Measurements from ENCODE around the gene TBC1D22A. TPM values are rescaled to one million over a fixed set of nuclear protein-coding genes. Genes with fewer than 3 reads are reported as not detected.

The TBC1D22A gene
- total RNA-seq, 1 donor from 2014 or later = 24.2 TPM

DNA sequence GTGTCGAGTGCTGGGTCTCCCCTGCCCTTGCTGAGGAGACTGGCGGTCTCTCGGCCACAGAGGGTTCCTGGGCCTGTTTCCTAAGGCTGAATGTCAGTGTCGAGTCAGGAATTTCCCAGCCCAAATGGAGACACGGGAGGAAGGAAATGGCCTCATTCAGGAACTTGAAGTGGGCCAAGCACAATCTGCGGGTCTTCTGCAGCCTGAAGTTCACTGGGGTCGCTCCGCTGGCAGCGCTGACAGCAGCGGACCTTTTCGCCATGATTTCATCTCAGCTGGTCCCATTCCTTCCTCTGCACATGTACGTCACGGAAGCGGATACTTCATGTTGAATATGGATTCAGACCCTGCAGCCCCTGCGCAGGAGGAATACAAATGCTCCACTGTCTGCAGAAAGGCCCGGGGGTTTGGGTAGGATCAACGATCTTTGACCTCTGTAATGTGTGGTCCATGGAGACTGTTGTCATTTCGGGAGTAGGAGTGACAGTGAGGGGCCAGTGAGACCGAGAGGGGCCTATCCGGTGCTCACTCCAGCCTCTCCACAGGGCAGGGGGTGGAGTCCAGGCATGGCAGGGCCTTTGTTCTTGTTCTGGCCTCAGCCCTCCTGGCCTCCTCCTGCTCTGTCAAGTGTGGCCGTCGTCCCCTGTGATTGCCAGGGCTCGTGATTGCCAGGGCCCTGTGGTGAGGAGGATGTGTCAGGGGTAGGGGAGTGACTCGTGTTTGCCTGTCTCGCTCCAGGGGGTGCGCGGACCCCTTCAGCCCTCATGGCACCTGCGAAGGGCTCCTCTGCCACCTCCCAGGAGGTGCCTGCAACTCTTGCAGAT, 402.3 kb downstream of the TBC1D22A start:
- no peaks in the 10 kb centered on the region for H3K27me3 ChIP-seq (ENCODE audit: insufficient read depth, low read length)
- no peaks in the 10 kb centered on the region for H3K36me3 ChIP-seq (ENCODE audit: insufficient read depth, low read length)
- H3K9ac ChIP-seq (ENCODE audit: low read length) = no peak overlapping the region
- no peaks in the 10 kb centered on the region for H3K9me3 ChIP-seq (ENCODE audit: insufficient read depth, low read depth, low read length)
- H3K27me3 Mint-ChIP-seq (ENCODE audit: low read depth, unreplicated experiment) = no peaks in the 10 kb centered on the region
- H3K4me1 Mint-ChIP-seq (ENCODE audit: low read depth, unreplicated experiment) = no peaks in the 10 kb centered on the region
- H3K9me3 Mint-ChIP-seq (ENCODE audit: unreplicated experiment) = no peaks in the 10 kb centered on the region
- no peak overlapping the region for H3K4me3 ChIP-seq (ENCODE audit: insufficient read depth, low read depth, low read length)
- H3K4me1 ChIP-seq (ENCODE audit: insufficient read depth, low read length) = no peaks in the 10 kb centered on the region
- TF ChIP-seq, protein P1, sequence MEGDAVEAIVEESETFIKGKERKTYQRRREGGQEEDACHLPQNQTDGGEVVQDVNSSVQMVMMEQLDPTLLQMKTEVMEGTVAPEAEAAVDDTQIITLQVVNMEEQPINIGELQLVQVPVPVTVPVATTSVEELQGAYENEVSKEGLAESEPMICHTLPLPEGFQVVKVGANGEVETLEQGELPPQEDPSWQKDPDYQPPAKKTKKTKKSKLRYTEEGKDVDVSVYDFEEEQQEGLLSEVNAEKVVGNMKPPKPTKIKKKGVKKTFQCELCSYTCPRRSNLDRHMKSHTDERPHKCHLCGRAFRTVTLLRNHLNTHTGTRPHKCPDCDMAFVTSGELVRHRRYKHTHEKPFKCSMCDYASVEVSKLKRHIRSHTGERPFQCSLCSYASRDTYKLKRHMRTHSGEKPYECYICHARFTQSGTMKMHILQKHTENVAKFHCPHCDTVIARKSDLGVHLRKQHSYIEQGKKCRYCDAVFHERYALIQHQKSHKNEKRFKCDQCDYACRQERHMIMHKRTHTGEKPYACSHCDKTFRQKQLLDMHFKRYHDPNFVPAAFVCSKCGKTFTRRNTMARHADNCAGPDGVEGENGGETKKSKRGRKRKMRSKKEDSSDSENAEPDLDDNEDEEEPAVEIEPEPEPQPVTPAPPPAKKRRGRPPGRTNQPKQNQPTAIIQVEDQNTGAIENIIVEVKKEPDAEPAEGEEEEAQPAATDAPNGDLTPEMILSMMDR (IDR thresholded peaks at IDR 0.05; ENCODE audit: insufficient read depth, low read depth, low read length) = no peak
- no peak for TF ChIP-seq EZH2 (IDR thresholded peaks at IDR 0.05; ENCODE audit: insufficient read depth, low read length)
- no peak overlapping the region for H3K4me2 ChIP-seq (ENCODE audit: low read length)
- peaks cover 17% of the 10 kb centered on the region for H3K36me3 Mint-ChIP-seq (ENCODE audit: low read depth, unreplicated experiment)
- H3K79me2 ChIP-seq (ENCODE audit: insufficient read depth, low read length) = no peaks in the 10 kb centered on the region
- H3K27ac Mint-ChIP-seq (ENCODE audit: unreplicated experiment) = peak overlapping the region; percentile 72
- DNase-seq (ENCODE audit: low read depth) (no peak), FAIRE-seq (no peak)
- no peak overlapping the region for H3K4me3 Mint-ChIP-seq (ENCODE audit: unreplicated experiment)
- no peak overlapping the region for H3K27ac ChIP-seq (ENCODE audit: low read depth, low read length)
- H2AFZ ChIP-seq (ENCODE audit: low read depth, low read length) = no peak overlapping the region
- H4K20me1 ChIP-seq (ENCODE audit: insufficient read depth, low read length) = no peaks in the 10 kb centered on the region

GRCh38 chr22:47165338-47166032, 403.0 kb downstream of the TBC1D22A start:
- Histone ChIP-seq H3K36me3 (ENCODE audit: insufficient read depth, low read length) (no peaks in the 10 kb centered on the region), H3K4me3 (ENCODE audit: insufficient read depth, low read depth, low read length) (no peak overlapping the region), H2AFZ (ENCODE audit: low read depth, low read length) (no peak overlapping the region), H3K4me2 (ENCODE audit: low read length) (no peak overlapping the region), H3K9me3 (ENCODE audit: insufficient read depth, low read depth, low read length) (no peaks in the 10 kb centered on the region), H3K27ac (ENCODE audit: low read depth, low read length) (no peak overlapping the region), H3K4me1 (ENCODE audit: insufficient read depth, low read length) (no peaks in the 10 kb centered on the region), H3K79me2 (ENCODE audit: insufficient read depth, low read length) (no peaks in the 10 kb centered on the region), H3K27me3 (ENCODE audit: insufficient read depth, low read length) (no peaks in the 10 kb centered on the region), H4K20me1 (ENCODE audit: insufficient read depth, low read length) (no peaks in the 10 kb centered on the region), H3K9ac (ENCODE audit: low read length) (no peak overlapping the region)
- Mint-ChIP-seq H3K4me3 (ENCODE audit: unreplicated experiment) (no peak overlapping the region), H3K9me3 (ENCODE audit: unreplicated experiment) (no peaks in the 10 kb centered on the region), H3K4me1 (ENCODE audit: low read depth, unreplicated experiment) (no peaks in the 10 kb centered on the region), H3K27ac (ENCODE audit: unreplicated experiment) (no peak overlapping the region), H3K27me3 (ENCODE audit: low read depth, unreplicated experiment) (no peaks in the 10 kb centered on the region), H3K36me3 (ENCODE audit: low read depth, unreplicated experiment) (peaks cover 17% of the 10 kb centered on the region)
- no peak for FAIRE-seq
- no peak for DNase-seq (ENCODE audit: low read depth)
- TF ChIP-seq, protein P1 (IDR thresholded peaks at IDR 0.05; ENCODE audit: insufficient read depth, low read depth, low read length) = no peak

DNA sequence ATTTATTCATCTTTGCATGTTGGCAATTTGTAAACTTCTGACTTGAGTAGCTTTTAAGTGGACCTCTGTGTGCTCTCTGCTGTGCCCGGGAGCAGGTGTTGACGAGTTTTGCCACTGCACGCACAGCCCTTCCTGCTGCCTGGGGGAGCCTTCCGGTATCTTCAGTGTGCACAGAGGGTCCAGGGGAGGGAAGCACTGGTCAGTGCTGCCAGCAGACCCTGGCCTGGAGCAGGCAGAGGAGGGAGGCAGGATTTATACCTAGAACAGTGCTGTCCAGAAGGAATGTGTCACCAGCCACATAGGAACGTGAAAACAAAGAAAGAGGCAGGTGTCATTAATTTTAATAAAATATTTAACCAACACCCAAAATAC, 403.6 kb downstream of the TBC1D22A start:
- no peak for DNase-seq (ENCODE audit: low read depth)
- H3K79me2 ChIP-seq (ENCODE audit: insufficient read depth, low read length) = no peaks in the 10 kb centered on the region
- no peaks in the 10 kb centered on the region for H3K4me1 ChIP-seq (ENCODE audit: insufficient read depth, low read length)
- Mint-ChIP-seq H3K4me1 (ENCODE audit: low read depth, unreplicated experiment) (no peaks in the 10 kb centered on the region), H3K36me3 (ENCODE audit: low read depth, unreplicated experiment) (peaks cover 17% of the 10 kb centered on the region), H3K27ac (ENCODE audit: unreplicated experiment) (no peak overlapping the region), H3K9me3 (ENCODE audit: unreplicated experiment) (no peaks in the 10 kb centered on the region), H3K4me3 (ENCODE audit: unreplicated experiment) (no peak overlapping the region), H3K27me3 (ENCODE audit: low read depth, unreplicated experiment) (no peaks in the 10 kb centered on the region)
- no peaks in the 10 kb centered on the region for H3K9me3 ChIP-seq (ENCODE audit: insufficient read depth, low read depth, low read length)
- H3K36me3 ChIP-seq (ENCODE audit: insufficient read depth, low read length) = no peaks in the 10 kb centered on the region
- no peaks in the 10 kb centered on the region for H4K20me1 ChIP-seq (ENCODE audit: insufficient read depth, low read length)
- no peak overlapping the region for H3K4me3 ChIP-seq (ENCODE audit: insufficient read depth, low read depth, low read length)
- no peak for FAIRE-seq
- TF ChIP-seq, protein P1 (IDR thresholded peaks at IDR 0.05; ENCODE audit: insufficient read depth, low read depth, low read length) = no peak
- TF ChIP-seq EZH2 (IDR thresholded peaks at IDR 0.05; ENCODE audit: insufficient read depth, low read length) = no peak
- H3K4me2 ChIP-seq (ENCODE audit: low read length) = no peak overlapping the region
- no peak overlapping the region for H3K9ac ChIP-seq (ENCODE audit: low read length)
- H3K27ac ChIP-seq (ENCODE audit: low read depth, low read length) = no peak overlapping the region
- no peaks in the 10 kb centered on the region for H3K27me3 ChIP-seq (ENCODE audit: insufficient read depth, low read length)
- no peak overlapping the region for H2AFZ ChIP-seq (ENCODE audit: low read depth, low read length)

All from astrocyte (in vitro differentiated cells and primary cell).